Naive thymus-derived CD8-positive, alpha-beta T cell (primary cell): ENCODE data around the gene AKR7A3. TPM values are rescaled to one million over a fixed set of nuclear protein-coding genes. Genes with fewer than 3 reads are reported as not detected.
A peak's percentile ranks its signal among the peaks of the same experiment; 100 is the strongest.
"Not testable (repeated sequence)": the region's sequence is repeated elsewhere in the genome, so short reads cannot be mapped to it uniquely, and the experiment has no call there.

Experiments used
- ATAC-seq, 2 donors: fragments of 150-1000 bp; cut with Tn5 transposase in 1 of 2; sonication (Bioruptor Pico), chemical (Tn5 transposase) in 1 of 2; 1 replicate in 1 of 2; 2 replicates in 1 of 2; pipeline ENCODE4 v1.10.0; 2021; ENCODE audit warnings: mild to moderate bottlenecking in 2 of 2, moderate library complexity in 2 of 2
- POLR2A ChIA-PET: fragments of 350-600 bp; sonication (Branson Sonifier 250); formaldehyde crosslinking; loops from one replicate; lab custom pipeline; 2021; ENCODE audit warnings: antibody characterized with exemption; lab: Charles Lee
- DNase-seq, 10 donors: peaks; one replicate each; pipeline versions ENCODE4 v3.0.0 to v3.0.0-alpha.2; 2020 to 2022
- H3K27ac Mint-ChIP-seq, 10 donors: one replicate each; pipeline ENCODE4 v1.8.0; 2020 to 2022; ENCODE audit warnings: mild to moderate bottlenecking in 10 of 10, mixed read lengths in 10 of 10, moderate library complexity in 4 of 10, inconsistent platforms in 1 of 10
- H3K27me3 Mint-ChIP-seq, 5 donors: one replicate each; pipeline ENCODE4 v1.8.0; 2021 to 2022; ENCODE audit warnings: mixed read lengths in 5 of 5
- H3K36me3 Mint-ChIP-seq, 3 donors: one replicate each; pipeline ENCODE4 v1.8.0; 2020 to 2022; ENCODE audit warnings: mixed read lengths in 3 of 3, mild to moderate bottlenecking in 2 of 3, inconsistent platforms in 1 of 3
- H3K4me1 Mint-ChIP-seq, 4 donors: one replicate each; pipeline ENCODE4 v1.8.0; 2021 to 2022; ENCODE audit warnings: mixed read lengths in 4 of 4
- H3K4me3 Mint-ChIP-seq, 10 donors: one replicate each; pipeline ENCODE4 v1.8.0; 2020 to 2022; ENCODE audit warnings: mild to moderate bottlenecking in 10 of 10, mixed read lengths in 10 of 10, moderate library complexity in 6 of 10, inconsistent platforms in 1 of 10
- H3K9me3 Mint-ChIP-seq, 9 donors: one replicate each; pipeline ENCODE4 v1.8.0; 2020 to 2022; ENCODE audit warnings: mixed read lengths in 9 of 9, mild to moderate bottlenecking in 3 of 9, inconsistent platforms in 1 of 9, moderate library complexity in 1 of 9
- polyA plus RNA-seq, 3 donors: library from polyadenylated mRNA; unstranded; fragments of 300-500 nt; fragmentation: Illumina TruSeq; gene quantifications; one replicate each; pipeline ENCODE4 v1.2.3, GENCODE V29; 2021
- total RNA-seq, 8 experiments: library from RNA in 2 of 8; stranded (reverse) in 2 of 8; gene quantifications; one replicate each; pipeline ENCODE4 v1.2.3 and lab custom pipeline; 2021 to 2026

Gene AKR7A3
- total and polyA plus RNA-seq, 5 experiments from 2014 or later: 0.08 to 1.5 (median 0.96) TPM; not detected in 2

- Mint-ChIP-seq H3K27me3 (no peaks in the 10 kb centered on the region), H3K27ac (peak overlapping the region in 1 of 10 donors; percentile 9), H3K9me3 (no peaks in the 10 kb centered on the region), H3K4me3 (no peak overlapping the region), H3K36me3 (peaks cover 0 to 57% (median 4%) of the 10 kb centered on the region in 3 donors), H3K4me1 (peaks cover 6 to 20% (median 7%) of the 10 kb centered on the region in 4 donors)
- ATAC-seq: no peak
- POLR2A ChIA-PET: no interaction called here
- DNase-seq: no peak
These were observed 30.2 kb downstream of the AKR7A3 start for GRCh38 chr1:19258353-19258752.

GRCh38 chr1:19257178-19257914 lies 31.2 kb downstream of the AKR7A3 start:
- Mint-ChIP-seq H3K27me3 (no peaks in the 10 kb centered on the region), H3K4me1 (peaks cover 13 to 29% (median 14%) of the 10 kb centered on the region in 4 donors), H3K4me3 (peak overlapping the region in 1 of 10 donors; percentile 60), H3K9me3 (no peaks in the 10 kb centered on the region), H3K27ac (peak overlapping the region in 3 of 10 donors; percentile 51 to 78 (median 58)), H3K36me3 (peaks cover 0 to 57% (median 4%) of the 10 kb centered on the region in 3 donors)
- DNase-seq (no peak), ATAC-seq (no peak)
- POLR2A ChIA-PET: interaction anchor here (1.0 kb wide), 1 partner anchor 9 kb away, joined by 3 read pairs; no protein-coding TSS in a partner anchor

GRCh38 chr1:19256301-19256700 lies 32.3 kb downstream of the AKR7A3 start:
- H3K9me3 Mint-ChIP-seq, POLR2A ChIA-PET, H3K27me3 Mint-ChIP-seq, H3K4me3 Mint-ChIP-seq, ATAC-seq, H3K27ac Mint-ChIP-seq, DNase-seq: not testable (repeated sequence)
- peaks cover 0 to 57% (median 4%) of the 10 kb centered on the region in 3 donors for H3K36me3 Mint-ChIP-seq
- peaks cover 13 to 32% (median 20%) of the 10 kb centered on the region in 4 donors for H3K4me1 Mint-ChIP-seq

- ATAC-seq: no peak
- no peak overlapping the region for H3K4me3 Mint-ChIP-seq
- DNase-seq: no peak
- H3K9me3 Mint-ChIP-seq: no peaks in the 10 kb centered on the region
- POLR2A ChIA-PET: no interaction called here
- H3K27me3 Mint-ChIP-seq: no peaks in the 10 kb centered on the region
- H3K36me3 Mint-ChIP-seq: peaks cover 0 to 53% (median 4%) of the 10 kb centered on the region in 3 donors
- peak overlapping the region in 2 of 10 donors; percentile 33 to 57 for H3K27ac Mint-ChIP-seq
- H3K4me1 Mint-ChIP-seq: peaks cover 15 to 41% (median 29%) of the 10 kb centered on the region in 4 donors
These were observed 33.3 kb downstream of the AKR7A3 start for GRCh38 chr1:19255288-19255687.

- DNase-seq (no peak), ATAC-seq (no peak)
- POLR2A ChIA-PET: no interaction called here
- no peak overlapping the region for H3K4me3 Mint-ChIP-seq
- H3K9me3 Mint-ChIP-seq: no peaks in the 10 kb centered on the region
- peaks cover 15 to 47% (median 32%) of the 10 kb centered on the region in 4 donors for H3K4me1 Mint-ChIP-seq
- H3K27me3 Mint-ChIP-seq: no peaks in the 10 kb centered on the region
- H3K27ac Mint-ChIP-seq: no peak overlapping the region
- peaks cover 0 to 45% (median 4%) of the 10 kb centered on the region in 3 donors for H3K36me3 Mint-ChIP-seq
These were observed 34.2 kb downstream of the AKR7A3 start for GRCh38 chr1:19254416-19254815.

GRCh38 chr1:19251305-19252196 lies 37.0 kb downstream of the AKR7A3 start, which contains the start of the genes EMC1 and MRTO4:
EMC1 (minus strand) TSS chr1:19251524; CDS start chr1:19251509, 15 bp downstream.
MRTO4 (plus strand) TSS chr1:19251805; CDS start chr1:19251836, 31 bp downstream.
- ATAC-seq: peak; percentile 95
- H3K36me3 Mint-ChIP-seq: peaks cover 0 to 20% (median 0%) of the 10 kb centered on the region in 3 donors
- H3K9me3 Mint-ChIP-seq: no peaks in the 10 kb centered on the region
- DNase-seq: peak; percentile 73 to 96 (median 90)
- no peaks in the 10 kb centered on the region for H3K27me3 Mint-ChIP-seq
- peak within 1 kb of the TSS; percentile 92 to 98 (median 95) for H3K27ac Mint-ChIP-seq
- POLR2A ChIA-PET: interaction anchor here (0.7 to 1.5 kb wide), 14 partner anchors 9 to 347 kb away, joined by 3 to 8 read pairs (median 3); partner anchors contain the start of genes AKR7A2, AKR7A3, SLC66A1 and UBR4
- H3K4me1 Mint-ChIP-seq: peaks cover 12 to 51% (median 32%) of the 10 kb centered on the region in 4 donors
- H3K4me3 Mint-ChIP-seq: peak within 1 kb of the TSS; percentile 92 to 96 (median 94)

GRCh38 chr1:19250629-19251304 lies 37.8 kb downstream of the AKR7A3 start:
- Mint-ChIP-seq H3K27me3 (no peaks in the 10 kb centered on the region), H3K36me3 (peaks cover 0 to 14% (median 0%) of the 10 kb centered on the region in 3 donors), H3K4me1 (peaks cover 12 to 51% (median 32%) of the 10 kb centered on the region in 4 donors), H3K9me3 (no peaks in the 10 kb centered on the region), H3K4me3 (peak overlapping the region; percentile 92 to 96 (median 94)), H3K27ac (peak overlapping the region; percentile 92 to 98 (median 95))
- POLR2A ChIA-PET: interaction anchor here (0.9 to 1.5 kb wide), 11 partner anchors 8 to 347 kb away, joined by 3 to 8 read pairs (median 3); partner anchors contain the start of genes AKR7A2, AKR7A3, SLC66A1 and UBR4
- no peak for ATAC-seq
- peak in 2 of 10 donors; percentile 5 to 10 for DNase-seq

GRCh38 chr1:19240673-19241538 lies 47.7 kb downstream of the AKR7A3 start:
- POLR2A ChIA-PET: no interaction called here
- ATAC-seq (peak; percentile 95 to 97), DNase-seq (peak; percentile 50 to 78 (median 69))
- no peaks in the 10 kb centered on the region for H3K9me3 Mint-ChIP-seq
- no peaks in the 10 kb centered on the region for H3K27me3 Mint-ChIP-seq
- H3K4me1 Mint-ChIP-seq: peaks cover 0 to 6% (median 0%) of the 10 kb centered on the region in 4 donors
- no peak overlapping the region for H3K4me3 Mint-ChIP-seq
- H3K36me3 Mint-ChIP-seq: peaks cover 0 to 93% (median 27%) of the 10 kb centered on the region in 3 donors
- peak overlapping the region in 5 of 10 donors; percentile 58 to 86 (median 71) for H3K27ac Mint-ChIP-seq

- ATAC-seq: no peak
- peak in 1 of 10 donors; percentile 3 for DNase-seq
- H3K9me3 Mint-ChIP-seq: no peaks in the 10 kb centered on the region
- no peak overlapping the region for H3K27ac Mint-ChIP-seq
- no peaks in the 10 kb centered on the region for H3K27me3 Mint-ChIP-seq
- POLR2A ChIA-PET: no interaction called here
- H3K4me3 Mint-ChIP-seq: no peak overlapping the region
- H3K36me3 Mint-ChIP-seq: peaks cover 0 to 95% (median 27%) of the 10 kb centered on the region in 3 donors
- H3K4me1 Mint-ChIP-seq: peaks cover 0 to 6% (median 0%) of the 10 kb centered on the region in 4 donors
These were observed 48.7 kb downstream of the AKR7A3 start for GRCh38 chr1:19239876-19240275.

GRCh38 chr1:19234224-19234623 lies 54.3 kb downstream of the AKR7A3 start:
- POLR2A ChIA-PET: interaction anchor here (0.9 to 1.4 kb wide), 2 partner anchors 18 to 23 kb away, joined by 3 to 4 read pairs; partner anchors contain the start of gene MRTO4
- H3K9me3 Mint-ChIP-seq: no peaks in the 10 kb centered on the region

More at GRCh38 chr1:19234224-19234623, 54.3 kb downstream of the AKR7A3 start:
- H3K4me1 Mint-ChIP-seq: no peaks in the 10 kb centered on the region
- ATAC-seq (no peak), DNase-seq (peak in 1 of 10 donors; percentile 6)
- H3K36me3 Mint-ChIP-seq: peaks cover 0 to 85% (median 17%) of the 10 kb centered on the region in 3 donors
- no peaks in the 10 kb centered on the region for H3K27me3 Mint-ChIP-seq
- no peak overlapping the region for H3K4me3 Mint-ChIP-seq
- no peak overlapping the region for H3K27ac Mint-ChIP-seq
